BLaER1 treated with 17β-estradiol and CSF1 and Interleukin-3, amounts not matched to agents 10 nM and 100 nM (cell line): ENCODE data around the gene TCF23.
A peak's percentile ranks its signal among the peaks of the same experiment; 100 is the strongest.
"Not testable (repeated sequence)": the region's sequence is repeated elsewhere in the genome, so short reads cannot be mapped to it uniquely, and the experiment has no call there.

ENCODE experiments used
- H3K27ac ChIP-seq, 11 experiments: shearing (Covaris generic); formaldehyde crosslinking; 2 replicates each; pipeline ENCODE4 v1.8.1; 2022
- H3K27me3 ChIP-seq, 11 experiments: shearing (Covaris generic); formaldehyde crosslinking; 2 replicates each; pipeline ENCODE4 v1.8.1; 2022
- H3K36me3 ChIP-seq, 11 experiments: shearing (Covaris generic); formaldehyde crosslinking; 2 replicates each; pipeline ENCODE4 v1.8.1; 2022
- H3K4me1 ChIP-seq, 10 experiments: shearing (Covaris generic); formaldehyde crosslinking; 2 replicates each; pipeline ENCODE4 v1.8.1; 2022
- H3K4me2 ChIP-seq, 11 experiments: shearing (Covaris generic); formaldehyde crosslinking; 2 replicates each; pipeline ENCODE4 v1.8.1; 2022
- H3K4me3 ChIP-seq, 10 experiments: shearing (Covaris generic); formaldehyde crosslinking; 2 replicates each; pipeline ENCODE4 v1.8.1; 2022
- H3K9ac ChIP-seq, 11 experiments: shearing (Covaris generic); formaldehyde crosslinking; 2 replicates each; pipeline ENCODE4 v1.8.1; 2022
- H3K9me3 ChIP-seq, 11 experiments: shearing (Covaris generic); formaldehyde crosslinking; replicated peaks in 1 of 11; 2 replicates each; pipeline ENCODE4 v1.8.1; 2022
- H4K20me1 ChIP-seq, 11 experiments: shearing (Covaris generic); formaldehyde crosslinking; 2 replicates each; pipeline ENCODE4 v1.8.1; 2022
- Cebpa-rat ChIP-seq, 11 experiments: shearing (Covaris generic); IDR thresholded peaks; 2 replicates each; pipeline ENCODE4 v1.8.1; 2022

The TCF23 gene

DNA sequence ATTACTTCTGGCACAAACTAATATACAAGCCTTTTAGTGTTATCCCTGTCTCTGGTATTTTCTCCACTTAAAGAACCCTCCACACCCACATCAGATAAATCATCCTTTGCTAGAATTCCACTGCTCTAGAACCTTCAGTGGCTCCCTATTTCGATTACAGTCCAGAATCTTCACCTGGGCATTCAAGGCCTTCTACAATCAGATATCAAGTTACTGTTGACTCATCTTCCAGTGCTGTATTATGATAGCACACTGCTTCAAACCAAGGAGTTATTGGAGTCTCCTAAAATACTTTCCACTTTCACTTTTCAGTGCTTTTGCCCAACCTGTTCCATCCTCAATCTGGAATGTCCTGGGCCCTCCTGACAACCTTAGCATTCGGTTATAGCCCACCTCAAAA, 33.3 kb upstream of the TCF23 start:
- H3K27ac ChIP-seq: no peak overlapping the region
- no peak for TF ChIP-seq Cebpa-rat (IDR thresholded peaks at IDR 0.05)
- peaks cover 0 to 11% (median 2%) of the 10 kb centered on the region in 10 experiments; a peak in 5 of 20 replicates for H3K4me1 ChIP-seq
- no peak overlapping the region for H3K4me3 ChIP-seq
- H3K4me2 ChIP-seq: no peak overlapping the region
- peaks cover 33 to 37% (median 36%) of the 10 kb centered on the region in 11 experiments for H3K27me3 ChIP-seq
- H3K9me3 ChIP-seq: no peaks in the 10 kb centered on the region
- no peak overlapping the region for H3K9ac ChIP-seq
- H4K20me1 ChIP-seq: no peaks in the 10 kb centered on the region; a peak in 1 of 22 replicates
- H3K36me3 ChIP-seq: no peaks in the 10 kb centered on the region

DNA sequence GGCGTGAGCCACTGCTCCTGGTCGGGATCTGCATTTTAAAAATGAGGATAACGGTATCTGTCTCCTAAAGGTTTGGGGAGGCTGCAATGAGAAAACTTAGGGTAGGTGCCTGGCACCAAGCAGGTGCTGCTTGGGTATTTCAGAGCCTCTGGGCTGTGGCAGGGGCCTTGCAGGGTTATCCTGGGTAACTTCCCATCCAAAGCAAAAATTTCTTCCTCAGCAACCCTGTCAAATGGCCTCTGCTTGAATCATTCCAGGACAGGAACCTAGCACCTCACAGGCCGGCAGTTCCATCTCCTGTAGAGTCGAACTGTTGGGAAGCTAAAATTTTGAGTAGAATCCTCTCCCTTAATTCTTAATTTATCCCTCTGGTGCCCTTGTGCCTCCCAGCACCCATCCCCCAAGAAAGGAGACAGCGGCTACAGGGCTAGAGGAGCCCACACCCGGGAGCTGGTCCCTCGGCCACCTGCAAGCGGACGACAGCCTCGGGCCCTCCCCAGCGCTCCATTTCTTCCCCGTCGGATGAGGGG, 30.7 kb upstream of the TCF23 start:
- peak overlapping the region in 8 of 11 experiments; percentile 48 to 74 (median 63); a peak in 11 of 22 replicates for H3K9ac ChIP-seq

GRCh38 chr2:27118525-27119329, 30.1 kb upstream of the TCF23 start, which contains the start of gene CGREF1:
CGREF1 (minus strand) TSS chr2:27119128; CDS start chr2:27104366, 14,762 bp downstream.
- peaks cover 0 to 11% (median 2%) of the 10 kb centered on the region in 10 experiments; a peak in 5 of 20 replicates for H3K4me1 ChIP-seq
- H3K9me3 ChIP-seq: no peaks in the 10 kb centered on the region
- peak within 1 kb of the TSS; percentile 78 to 94 (median 85) for H3K4me2 ChIP-seq
- peak within 1 kb of the TSS; percentile 50 to 72 (median 62) for H3K4me3 ChIP-seq
- H4K20me1 ChIP-seq: no peaks in the 10 kb centered on the region
- peaks cover 51 to 69% (median 68%) of the 10 kb centered on the region in 11 experiments for H3K27me3 ChIP-seq
- peak within 1 kb of the TSS; percentile 42 to 74 (median 58); a peak in 19 of 22 replicates for H3K9ac ChIP-seq
- peak within 1 kb of the TSS in 3 of 11 experiments; percentile 6 to 25 (median 12); a peak in 3 of 22 replicates for H3K27ac ChIP-seq
- no peaks in the 10 kb centered on the region for H3K36me3 ChIP-seq
- no peak for TF ChIP-seq Cebpa-rat (IDR thresholded peaks at IDR 0.05)

More for the DNA sequence above, 30.7 kb upstream of the TCF23 start:
- H3K27ac ChIP-seq: no peak overlapping the region
- no peak for TF ChIP-seq Cebpa-rat (IDR thresholded peaks at IDR 0.05)
- peak overlapping the region; percentile 50 to 72 (median 62) for H3K4me3 ChIP-seq
- no peaks in the 10 kb centered on the region; a peak in 1 of 22 replicates for H4K20me1 ChIP-seq
- H3K27me3 ChIP-seq: peaks cover 44 to 63% (median 62%) of the 10 kb centered on the region in 11 experiments
- H3K4me2 ChIP-seq: peak overlapping the region; percentile 78 to 94 (median 85)
- H3K4me1 ChIP-seq: peaks cover 0 to 11% (median 2%) of the 10 kb centered on the region in 10 experiments; a peak in 5 of 20 replicates
- H3K9me3 ChIP-seq: no peaks in the 10 kb centered on the region
- no peaks in the 10 kb centered on the region for H3K36me3 ChIP-seq

DNA sequence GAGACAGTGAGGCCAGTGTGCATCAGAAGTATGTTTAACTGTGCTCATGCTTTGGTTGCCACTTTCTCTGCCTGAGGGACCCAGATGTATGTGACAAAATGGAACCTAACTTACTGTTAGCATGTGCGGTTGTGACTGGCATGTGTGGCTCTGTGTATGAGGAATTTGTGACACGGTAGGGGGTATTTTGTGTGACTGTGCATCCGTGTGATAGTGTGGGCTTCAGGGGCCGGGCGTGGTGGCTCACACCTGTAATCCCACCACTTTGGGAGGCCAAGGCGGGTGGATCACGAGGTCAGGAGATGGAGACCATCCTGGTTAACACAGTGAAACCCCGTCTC, 29.5 kb upstream of the TCF23 start:
- H3K4me3 ChIP-seq: peak overlapping the region in 9 of 10 experiments; percentile 50 to 72 (median 62); a peak in 19 of 20 replicates
- H3K9me3 ChIP-seq, H3K36me3 ChIP-seq, H3K27ac ChIP-seq, H4K20me1 ChIP-seq: not testable (repeated sequence)
- peak overlapping the region; percentile 78 to 94 (median 85) for H3K4me2 ChIP-seq
- H3K27me3 ChIP-seq: peaks cover 57 to 75% (median 74%) of the 10 kb centered on the region in 11 experiments
- peaks cover 0 to 11% (median 2%) of the 10 kb centered on the region in 10 experiments; a peak in 5 of 20 replicates for H3K4me1 ChIP-seq
- peak overlapping the region in 2 of 11 experiments; percentile 58 to 61; a peak in 5 of 22 replicates for H3K9ac ChIP-seq

- H3K4me1 ChIP-seq: peaks cover 0 to 11% (median 2%) of the 10 kb centered on the region in 10 experiments; a peak in 5 of 20 replicates
- no peak for TF ChIP-seq Cebpa-rat (IDR thresholded peaks at IDR 0.05)
- H3K27ac ChIP-seq: no peak overlapping the region
- no peak overlapping the region for H3K9ac ChIP-seq
- H3K4me2 ChIP-seq: no peak overlapping the region
- H3K36me3 ChIP-seq: no peaks in the 10 kb centered on the region
- H4K20me1 ChIP-seq: no peaks in the 10 kb centered on the region
- no peak overlapping the region for H3K4me3 ChIP-seq
- H3K9me3 ChIP-seq: no peaks in the 10 kb centered on the region
- H3K27me3 ChIP-seq: peaks cover 60 to 80% (median 76%) of the 10 kb centered on the region in 11 experiments
These were observed 26.9 kb upstream of the TCF23 start for GRCh38 chr2:27121906-27122305.

DNA sequence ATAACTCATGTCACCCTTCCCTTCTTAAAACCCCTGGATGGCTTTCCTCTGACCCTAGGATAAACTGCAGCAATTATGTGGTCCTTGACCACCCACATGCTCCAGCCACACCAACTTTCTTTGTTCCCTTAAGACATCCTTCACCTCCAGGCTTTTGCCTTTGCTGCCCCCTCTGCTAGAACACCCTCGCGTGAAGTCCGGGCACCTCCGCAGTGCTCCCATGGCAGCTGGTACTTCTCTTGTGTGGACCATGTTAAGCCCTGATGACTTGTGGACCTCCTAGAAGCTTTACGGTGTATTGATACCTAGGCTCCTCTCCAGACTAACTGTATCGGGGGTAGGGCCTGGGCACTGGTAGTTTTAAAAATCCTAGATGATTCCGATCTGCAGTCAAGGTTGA, 26.0 kb upstream of the TCF23 start:
- Histone ChIP-seq H3K27ac (no peak overlapping the region), H3K4me1 (peaks cover 0 to 11% (median 2%) of the 10 kb centered on the region in 10 experiments; a peak in 5 of 20 replicates), H3K9ac (no peak overlapping the region), H3K27me3 (peaks cover 54 to 71% (median 67%) of the 10 kb centered on the region in 11 experiments), H3K9me3 (no peaks in the 10 kb centered on the region), H3K4me3 (no peak overlapping the region), H3K4me2 (no peak overlapping the region), H4K20me1 (0 out of 22 replicates have a peak, but pooled peaks cover 0 to under 1% (median 0%) of the 10 kb centered on the region in 11 experiments), H3K36me3 (no peaks in the 10 kb centered on the region)
- TF ChIP-seq Cebpa-rat (IDR thresholded peaks at IDR 0.05): no peak

DNA sequence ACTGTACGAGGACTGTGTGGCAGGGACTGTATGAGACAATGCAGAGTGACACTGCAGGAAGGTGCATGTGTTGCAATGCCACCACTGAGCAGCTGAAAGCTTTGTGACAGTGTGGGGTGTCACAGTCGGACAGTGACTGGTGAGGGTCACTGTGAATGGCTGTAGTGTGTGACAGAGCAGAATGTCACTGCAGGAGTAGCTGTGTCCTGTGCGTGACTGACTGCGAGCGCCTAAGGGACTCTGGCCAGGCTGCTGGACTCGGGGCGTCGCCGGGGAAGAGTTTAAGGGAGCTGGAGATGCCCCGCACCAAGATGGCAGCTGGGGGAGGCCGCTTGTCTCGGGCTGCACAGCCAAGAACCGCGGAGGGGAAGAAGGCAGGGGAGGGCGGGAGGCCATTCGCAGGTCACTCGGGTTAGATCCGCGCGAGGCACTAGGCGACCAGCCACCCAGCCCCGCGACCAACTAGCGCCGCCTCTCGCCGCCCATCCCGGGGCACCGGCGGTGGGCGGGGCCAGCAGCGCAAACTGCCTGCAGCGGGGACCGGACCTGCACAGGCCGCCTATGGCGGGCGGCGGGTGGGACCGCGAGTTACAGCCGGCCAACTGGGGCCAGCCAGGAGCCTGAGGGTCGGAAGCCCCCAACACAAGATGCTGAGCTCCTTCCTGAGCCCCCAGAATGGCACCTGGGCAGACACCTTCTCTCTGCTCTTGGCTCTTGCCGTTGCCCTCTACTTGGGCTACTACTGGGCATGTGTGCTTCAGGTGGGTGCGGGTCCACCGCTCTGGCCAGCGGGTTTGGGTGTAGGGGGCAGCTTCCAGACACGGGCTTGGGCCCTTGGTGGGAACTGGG, 25.3 kb upstream of the TCF23 start, which contains the start of gene ABHD1:
TSS of gene ABHD1 (plus strand) at position 514 of the 849 bp plus-strand sequence. CDS start at position 648, 134 bp downstream.
- Histone ChIP-seq H3K36me3 (peaks cover 0 to 5% (median 0%) of the 10 kb centered on the region in 11 experiments; a peak in 2 of 22 replicates), H3K4me2 (no peak within 1 kb of the TSS), H4K20me1 (peaks cover 0 to 7% (median 0%) of the 10 kb centered on the region in 11 experiments; a peak in 2 of 22 replicates), H3K9ac (no peak within 1 kb of the TSS), H3K4me1 (peaks cover 0 to 8% (median under 1%) of the 10 kb centered on the region in 10 experiments; a peak in 5 of 20 replicates), H3K27ac (no peak within 1 kb of the TSS), H3K4me3 (no peak within 1 kb of the TSS), H3K9me3 (no peaks in the 10 kb centered on the region), H3K27me3 (peaks cover 47 to 64% (median 60%) of the 10 kb centered on the region in 11 experiments)
- no peak for TF ChIP-seq Cebpa-rat (IDR thresholded peaks at IDR 0.05)

- TF ChIP-seq Cebpa-rat (IDR thresholded peaks at IDR 0.05): no peak
- H3K27ac ChIP-seq: no peak overlapping the region
These were observed 23.7 kb upstream of the TCF23 start for GRCh38 chr2:27125104-27125503.

More at GRCh38 chr2:27125104-27125503, 23.7 kb upstream of the TCF23 start:
- Histone ChIP-seq H4K20me1 (peaks cover 0 to 23% (median 11%) of the 10 kb centered on the region in 11 experiments; a peak in 10 of 22 replicates), H3K27me3 (peaks cover 31 to 48% (median 44%) of the 10 kb centered on the region in 11 experiments), H3K4me1 (no peaks in the 10 kb centered on the region), H3K9me3 (no peaks in the 10 kb centered on the region), H3K4me2 (no peak overlapping the region), H3K4me3 (no peak overlapping the region), H3K36me3 (peaks cover 7 to 21% (median 14%) of the 10 kb centered on the region in 11 experiments), H3K9ac (no peak overlapping the region)
